GM12878 (cell line): ENCODE data around the gene FAAP100. TPM values are rescaled to one million over a fixed set of nuclear protein-coding genes. Genes with fewer than 3 reads are reported as not detected.

Experiments used
- ATAC-seq: fragments of 200-7000 bp; cut with Tn5 transposase; 3 replicates; pipeline ENCODE4 v1.9.1; 2020; ENCODE audit warnings: mild to moderate bottlenecking, moderate library complexity
- BruUV-seq: library from RNA; stranded (reverse); fragments of 400-500 nt; replicated peaks from 2 replicates; lab custom pipeline; 2021; lab: Mats Ljungman, UMichigan
- CTCF ChIA-PET: fragments of 300-600 bp; sonication (Branson Sonifier 250); formaldehyde crosslinking; extraction: SDS; loops from one replicate; lab custom pipeline; 2021; ENCODE audit warnings: inconsistent platforms; lab: Yijun Ruan, JAX
- POLR2A ChIA-PET: fragments of 350-600 bp; formaldehyde crosslinking; extraction: SDS; loops from one replicate; lab custom pipeline; 2021; ENCODE audit warnings: inconsistent platforms; lab: Charles Lee
- RAD21 ChIA-PET: fragments of 300-600 bp; sonication (Branson Sonifier 250); formaldehyde crosslinking; loops from one replicate; lab custom pipeline; 2023; ENCODE audit warnings: antibody characterized with exemption; ENCODE audit not compliant: unreplicated experiment; lab: Charles Lee
- SMC1A ChIA-PET: fragments of 300-600 bp; sonication (Branson Sonifier 250); formaldehyde crosslinking; loops from one replicate; lab custom pipeline; 2023; ENCODE audit not compliant: unreplicated experiment, uncharacterized antibody; lab: Charles Lee
- DNase-seq: peaks from one replicate; pipeline ENCODE4 v3.0.0-alpha.2; 2011; ENCODE audit warnings: low read depth, low spot score
- FAIRE-seq: peaks from 3 replicates; lab custom pipeline; 2011; peaks lifted over from hg19 to GRCh38; lab: Jason Lieb, UNC
- H2AFZ ChIP-seq: 2 replicates; pipeline ENCODE4 v1.6.0; 2011; ENCODE audit warnings: low read depth, low read length, control low read depth; ENCODE audit not compliant: control insufficient read depth
- H3K27ac ChIP-seq: 2 replicates; pipeline ENCODE4 v1.5.1; 2011; ENCODE audit warnings: control low read depth; ENCODE audit not compliant: control insufficient read depth, insufficient read depth
- H3K27me3 ChIP-seq, 2 experiments: replicated peaks in 1 of 2; 2 replicates each; pipeline versions ENCODE4 v1.6.0 to v1.6.1; 2011; ENCODE audit warnings: low read length in 1 of 2; ENCODE audit not compliant: control insufficient read depth in 2 of 2, insufficient read depth in 2 of 2
- H3K36me3 ChIP-seq, 2 experiments: 2 replicates each; pipeline ENCODE4 v1.5.1; 2011; ENCODE audit warnings: low read length in 1 of 2; ENCODE audit not compliant: control insufficient read depth in 2 of 2, insufficient read depth in 2 of 2
- H3K4me1 ChIP-seq: 2 replicates; pipeline ENCODE4 v1.6.1; 2011; ENCODE audit warnings: mild to moderate bottlenecking, low read length, moderate library complexity, mixed read lengths; ENCODE audit not compliant: control insufficient read depth, insufficient read depth
- H3K4me2 ChIP-seq: 2 replicates; pipeline ENCODE4 v1.6.0; 2011; ENCODE audit warnings: control low read depth; ENCODE audit not compliant: control insufficient read depth, insufficient read depth
- H3K4me3 ChIP-seq: fragments of 200-600 bp; sonication (generic); 2 replicates; pipeline ENCODE4 v1.5.1; 2016
- H3K79me2 ChIP-seq: 2 replicates; pipeline ENCODE4 v1.6.0; 2011; ENCODE audit warnings: low read length; ENCODE audit not compliant: control insufficient read depth, insufficient read depth
- H3K9ac ChIP-seq: 2 replicates; pipeline ENCODE4 v1.8.0; 2011; ENCODE audit warnings: low read length, control low read depth, mixed read lengths; ENCODE audit not compliant: control insufficient read depth, insufficient read depth
- H3K9me3 ChIP-seq: replicated peaks from 3 replicates; pipeline ENCODE4 v1.5.1; 2011; ENCODE audit warnings: mild to moderate bottlenecking, low read length; ENCODE audit not compliant: control insufficient read depth, insufficient read depth
- H4K20me1 ChIP-seq: 2 replicates; pipeline ENCODE4 v1.6.0; 2011; ENCODE audit not compliant: control insufficient read depth, insufficient read depth
- BACH1 ChIP-seq: fragments of 450-650 bp; IDR thresholded peaks from 2 replicates; pipeline ENCODE4 v1.6.1; 2017; ENCODE audit warnings: mild to moderate bottlenecking, borderline replicate concordance
- BMI1 ChIP-seq: fragments of 450-650 bp; IDR thresholded peaks from 2 replicates; pipeline ENCODE4 v1.6.1; 2016; ENCODE audit warnings: mild to moderate bottlenecking, moderate library complexity, borderline replicate concordance
- CHD1 ChIP-seq: IDR thresholded peaks from 2 replicates; pipeline ENCODE4 v1.6.1; 2012; ENCODE audit warnings: low read depth, low read length, improper control_type of control experiment
- NKRF ChIP-seq: fragments of 450-650 bp; conservative IDR thresholded peaks from 2 replicates; pipeline ENCODE4 v1.6.1; 2017; ENCODE audit warnings: mild to moderate bottlenecking, moderate library complexity
- SMAD5 ChIP-seq: IDR thresholded peaks from 2 replicates; pipeline ENCODE4 v1.6.1; 2016; ENCODE audit warnings: antibody characterized with exemption, low read depth
- SMARCA5 ChIP-seq: fragments of 450-650 bp; IDR thresholded peaks from 2 replicates; pipeline ENCODE4 v1.6.1; 2017; ENCODE audit warnings: mild to moderate bottlenecking
- TBL1XR1 ChIP-seq: IDR thresholded peaks from 2 replicates; pipeline ENCODE4 v1.6.1; 2012; ENCODE audit warnings: low read depth, low read length, improper control_type of control experiment
- ZNF207 ChIP-seq: fragments of 450-650 bp; IDR thresholded peaks from 2 replicates; pipeline ENCODE4 v1.6.1; 2014; ENCODE audit warnings: antibody characterized with exemption, mild to moderate bottlenecking, borderline replicate concordance
- ZNF592 ChIP-seq: fragments of 450-650 bp; IDR thresholded peaks from 2 replicates; pipeline ENCODE4 v1.6.1; 2017; ENCODE audit warnings: mild to moderate bottlenecking, moderate library complexity
- ZNF622 ChIP-seq: fragments of 450-650 bp; IDR thresholded peaks from 2 replicates; pipeline ENCODE4 v1.6.1; 2017; ENCODE audit warnings: mild to moderate bottlenecking, inconsistent platforms
- WGBS: methylation state at CpG from one replicate; pipeline ENCODE4 v1.1.6; 2016; ENCODE audit warnings: low lambda C conversion rate; ENCODE audit not compliant: insufficient replicate concordance, insufficient coverage; ENCODE audit errors: missing lambda C conversion rate; 5-methylcytosine and 5-hydroxymethylcytosine counted together
- in situ Hi-C: fragments of 300-500 bp; cut with MboI; formaldehyde crosslinking; loops from 9 replicates; pipeline ENCODE4 v1.14.3; 2018; ENCODE audit warnings: mixed read lengths
- intact Hi-C: fragments of 100-400 bp; cut with micrococcal nuclease; formaldehyde crosslinking; loops from one replicate; pipeline ENCODE4 v1.14.2; 2022; ENCODE audit not compliant: unreplicated experiment
- polyA plus RNA-seq, 11 experiments: library from polyadenylated mRNA; depleted of rRNA in 4 of 11; unstranded in 6 of 11; stranded (reverse) in 5 of 11; fragments of >200 nt; fragmentation: Nextera tagmentation in 4 of 11; fragmentation: Illumina TruSeq in 1 of 11; extraction: Ambion mirVana in 4 of 11; extraction: Trizol in 1 of 11; gene quantifications; 1 replicate in 1 of 11; 2 replicates in 10 of 11; pipeline versions ENCODE4 v1.2.1 to v1.2.3, GENCODE V29; 2011 to 2016; ENCODE audit warnings: inconsistent platforms in 2 of 11, missing spikeins in 2 of 11, low read depth in 1 of 11
- total RNA-seq, 4 experiments: library from RNA; depleted of rRNA in 3 of 4; stranded (reverse); fragments of >200 nt in 3 of 4; fragmentation: Illumina TruSeq in 1 of 4; extraction: Trizol in 1 of 4; gene quantifications; 2 replicates each; pipeline versions ENCODE4 v1.2.1 to v1.2.3, GENCODE V29; 2013 to 2021
- TF ChIP-seq, protein P1 (sequence below): IDR thresholded peaks from 2 replicates; pipeline ENCODE4 v1.6.1; 2011; ENCODE audit warnings: borderline replicate concordance, low read depth, mild to moderate bottlenecking, moderate library complexity, low read length; ENCODE audit not compliant: insufficient read depth, poor library complexity, severe bottlenecking

The FAAP100 gene
- total and polyA plus RNA-seq, 10 of the 15 experiments (the other 5 are each of a cell fraction or from before 2014, with no cell fraction given) = 0.11 to 46.2 (median 17.1) TPM

- TF ChIP-seq NKRF = no peak
- no peak for TF ChIP-seq CHD1
- TF ChIP-seq ZNF622 = no peak
- no peak for TF ChIP-seq ZNF207
Measured at GRCh38 chr17:81509972-81510784, 42.0 kb downstream of the FAAP100 start (continued).

DNA sequence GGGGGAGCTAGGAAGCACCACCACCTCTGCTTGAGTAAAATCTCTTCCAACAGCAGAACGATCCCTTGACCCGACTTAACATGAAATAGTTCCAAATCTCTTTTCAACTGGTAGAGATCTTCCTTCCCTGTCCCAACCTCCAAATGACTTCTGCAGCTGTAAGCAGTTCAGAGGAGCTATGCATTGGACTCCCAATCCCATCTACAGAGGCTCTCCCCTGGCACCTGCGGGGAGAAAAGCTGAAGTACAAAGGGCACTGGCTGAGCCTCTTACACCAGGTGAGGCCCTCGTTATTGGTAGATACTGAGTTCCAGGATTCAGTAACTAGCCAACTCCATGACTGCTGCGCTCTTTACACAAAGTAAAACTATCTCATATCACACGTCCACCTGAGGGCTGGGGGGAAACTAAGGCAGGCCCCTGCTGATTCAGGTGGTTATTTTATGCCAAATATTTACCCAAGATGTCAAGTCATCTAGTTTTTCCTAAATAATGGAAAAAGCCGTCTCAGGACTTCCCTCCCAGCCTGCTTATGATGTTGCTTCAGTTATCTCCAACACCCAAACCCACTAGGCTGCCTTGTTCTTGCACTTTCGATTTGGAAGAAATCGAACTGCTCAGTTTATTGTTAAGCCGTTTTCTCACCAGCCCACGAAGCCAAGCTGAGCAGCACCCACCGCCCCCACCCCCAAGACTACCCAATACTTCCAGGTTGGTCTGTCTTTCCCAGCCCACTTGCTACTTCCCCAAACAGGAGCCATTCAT lies 42.8 kb downstream of the FAAP100 start:
- Histone ChIP-seq H2AFZ (no peak overlapping the region), H3K4me3 (peak overlapping the region; percentile 95), H4K20me1 (peaks cover 11% of the 10 kb centered on the region), H3K27ac (peak overlapping the region; percentile 15; the same call in 1 of the 2 replicates), H3K4me2 (peak overlapping the region; percentile 85), H3K36me3 (peaks cover 18 to 29% of the 10 kb centered on the region in 2 experiments), H3K4me1 (no peaks in the 10 kb centered on the region), H3K27me3 (no peaks in the 10 kb centered on the region), H3K9me3 (no peaks in the 10 kb centered on the region; the same call in 2 of the 3 replicates), H3K9ac (peak overlapping the region; percentile 85), H3K79me2 (peaks cover 54% of the 10 kb centered on the region)
- ATAC-seq (no peak), FAIRE-seq (peak; percentile 57), DNase-seq (no peak)
- RAD21 ChIA-PET = interaction anchor here (0.8 to 1.3 kb wide), 2 partner anchors 10 to 26 kb away, joined by 3 to 4 read pairs; no protein-coding TSS in a partner anchor
- in situ Hi-C loops (no loop called here), intact Hi-C loops (no loop called here)
- POLR2A ChIA-PET = interaction anchor here (0.6 to 2.4 kb wide), 4 partner anchors 9 to 157 kb away, joined by 3 to 16 read pairs (median 3); partner anchors contain the start of genes CCDC137, FAAP100 and OXLD1
- SMC1A ChIA-PET = interaction anchor here (2.2 kb wide), 1 partner anchor 26 kb away, joined by 9 read pairs; no protein-coding TSS in a partner anchor
- WGBS = 3% methylated on average over 12 of the region's 12 CpGs
- BruUV-seq = no TSS peak
- CTCF ChIA-PET = interaction anchor here (0.7 to 1.6 kb wide), 3 partner anchors 25 to 218 kb away, joined by 3 to 8 read pairs (median 4); no protein-coding TSS in a partner anchor
- TF ChIP-seq, protein P1, sequence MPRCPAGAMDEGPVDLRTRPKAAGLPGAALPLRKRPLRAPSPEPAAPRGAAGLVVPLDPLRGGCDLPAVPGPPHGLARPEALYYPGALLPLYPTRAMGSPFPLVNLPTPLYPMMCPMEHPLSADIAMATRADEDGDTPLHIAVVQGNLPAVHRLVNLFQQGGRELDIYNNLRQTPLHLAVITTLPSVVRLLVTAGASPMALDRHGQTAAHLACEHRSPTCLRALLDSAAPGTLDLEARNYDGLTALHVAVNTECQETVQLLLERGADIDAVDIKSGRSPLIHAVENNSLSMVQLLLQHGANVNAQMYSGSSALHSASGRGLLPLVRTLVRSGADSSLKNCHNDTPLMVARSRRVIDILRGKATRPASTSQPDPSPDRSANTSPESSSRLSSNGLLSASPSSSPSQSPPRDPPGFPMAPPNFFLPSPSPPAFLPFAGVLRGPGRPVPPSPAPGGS = peak; percentile 82
- TF ChIP-seq SMAD5 (peak; percentile 86), BACH1 (peak; percentile 31), TBL1XR1 (0 out of 2 replicates have a peak, but pooled peaks have one; percentile 14), SMARCA5 (0 out of 2 replicates have a peak, but pooled peaks have one; percentile 28), ZNF592 (no peak), BMI1 (peak; percentile 32; the same call in 1 of the 2 replicates)
